CD4-positive, alpha-beta T cell treated with Interleukin-15 for 4 hours (primary cell): ENCODE measurements around the gene RAB7B.

Experiments
- DNase-seq: peaks from one replicate; pipeline ENCODE4 v3.0.0-alpha.2; 2020; ENCODE audit warnings: low spot score

RAB7B gene

GRCh38 chr1:205973377-205974232, 29.6 kb downstream of the RAB7B start:
- no peak for DNase-seq

- no peak for DNase-seq
Measured at GRCh38 chr1:205972491-205973168, 30.6 kb downstream of the RAB7B start.

GRCh38 chr1:205972081-205972480, 31.1 kb downstream of the RAB7B start:
- DNase-seq: no peak

GRCh38 chr1:205971082-205971481, 32.1 kb downstream of the RAB7B start:
- no peak for DNase-seq

- DNase-seq: no peak
Measured at GRCh38 chr1:205970486-205970885, 32.7 kb downstream of the RAB7B start.

GRCh38 chr1:205969229-205969628, 34.0 kb downstream of the RAB7B start:
- no peak for DNase-seq

- no peak for DNase-seq
Measured at GRCh38 chr1:205967554-205968335, 35.5 kb downstream of the RAB7B start.

- no peak for DNase-seq
Measured at GRCh38 chr1:205965036-205965884, 37.9 kb downstream of the RAB7B start.

- no peak for DNase-seq
Measured at GRCh38 chr1:205963352-205964155, 39.6 kb downstream of the RAB7B start.

- no peak for DNase-seq
Measured at GRCh38 chr1:205962821-205963221, 40.4 kb downstream of the RAB7B start.

- no peak for DNase-seq
Measured at GRCh38 chr1:205961991-205962820, 41.0 kb downstream of the RAB7B start.

GRCh38 chr1:205961405-205961804, 41.8 kb downstream of the RAB7B start:
- no peak for DNase-seq

GRCh38 chr1:205959789-205960188, 43.4 kb downstream of the RAB7B start:
- no peak for DNase-seq

GRCh38 chr1:205955499-205955898, 47.7 kb downstream of the RAB7B start:
- DNase-seq: no peak

- DNase-seq: no peak
Measured at GRCh38 chr1:205954819-205955404, 48.3 kb downstream of the RAB7B start.

- no peak for DNase-seq
Measured at GRCh38 chr1:205951746-205952145, 51.4 kb downstream of the RAB7B start.

- DNase-seq: no peak
Measured at GRCh38 chr1:205950826-205951549, 52.2 kb downstream of the RAB7B start.

- no peak for DNase-seq
Measured at GRCh38 chr1:205950280-205950679, 52.9 kb downstream of the RAB7B start.

- DNase-seq: no peak
Measured at GRCh38 chr1:205949753-205950152, 53.4 kb downstream of the RAB7B start.
